DND-41 (cell line): ENCODE data around the gene EHF.

ENCODE experiments used
- EZH2 ChIP-seq: IDR thresholded peaks from 3 replicates; pipeline ENCODE4 v1.6.1; 2012; ENCODE audit warnings: borderline replicate concordance, low read depth, mild to moderate bottlenecking, moderate library complexity, low read length, inconsistent platforms; ENCODE audit not compliant: severe bottlenecking
- TF ChIP-seq, protein P1 (sequence below): IDR thresholded peaks from 2 replicates; pipeline ENCODE4 v1.5.1; 2012; ENCODE audit warnings: borderline replicate concordance, low read length, moderate library complexity, mild to moderate bottlenecking; ENCODE audit not compliant: poor library complexity, severe bottlenecking; ENCODE audit errors: extremely low read depth

DNA sequence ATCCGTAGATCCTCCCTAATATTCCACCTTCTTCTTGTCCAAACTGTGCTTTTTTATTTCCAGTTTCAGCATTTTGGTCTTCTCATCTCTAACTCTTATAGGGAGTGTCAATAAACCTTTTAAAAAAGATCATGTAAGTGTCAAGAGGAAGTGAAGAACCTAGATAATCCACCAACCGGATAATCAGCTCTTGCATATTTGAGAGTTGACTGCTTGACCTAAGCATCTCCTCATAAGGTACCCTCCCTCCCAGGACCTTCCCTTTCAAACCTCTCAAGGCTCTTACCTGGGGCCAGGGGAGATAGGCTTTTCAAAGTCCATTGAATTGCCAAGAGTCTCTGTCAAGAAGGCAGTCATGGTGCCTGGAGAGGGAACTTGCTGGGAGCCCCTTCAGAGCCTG, 691 bp upstream of the EHF start:
- TF ChIP-seq, protein P1, sequence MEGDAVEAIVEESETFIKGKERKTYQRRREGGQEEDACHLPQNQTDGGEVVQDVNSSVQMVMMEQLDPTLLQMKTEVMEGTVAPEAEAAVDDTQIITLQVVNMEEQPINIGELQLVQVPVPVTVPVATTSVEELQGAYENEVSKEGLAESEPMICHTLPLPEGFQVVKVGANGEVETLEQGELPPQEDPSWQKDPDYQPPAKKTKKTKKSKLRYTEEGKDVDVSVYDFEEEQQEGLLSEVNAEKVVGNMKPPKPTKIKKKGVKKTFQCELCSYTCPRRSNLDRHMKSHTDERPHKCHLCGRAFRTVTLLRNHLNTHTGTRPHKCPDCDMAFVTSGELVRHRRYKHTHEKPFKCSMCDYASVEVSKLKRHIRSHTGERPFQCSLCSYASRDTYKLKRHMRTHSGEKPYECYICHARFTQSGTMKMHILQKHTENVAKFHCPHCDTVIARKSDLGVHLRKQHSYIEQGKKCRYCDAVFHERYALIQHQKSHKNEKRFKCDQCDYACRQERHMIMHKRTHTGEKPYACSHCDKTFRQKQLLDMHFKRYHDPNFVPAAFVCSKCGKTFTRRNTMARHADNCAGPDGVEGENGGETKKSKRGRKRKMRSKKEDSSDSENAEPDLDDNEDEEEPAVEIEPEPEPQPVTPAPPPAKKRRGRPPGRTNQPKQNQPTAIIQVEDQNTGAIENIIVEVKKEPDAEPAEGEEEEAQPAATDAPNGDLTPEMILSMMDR = no peak
- TF ChIP-seq EZH2 = no peak
